K562 (cell line): Measurements from ENCODE around the gene CPT1B. TPM values are rescaled to one million over a fixed set of nuclear protein-coding genes. Genes with fewer than 3 reads are reported as not detected.

Experiments used
- ATAC-seq: fragments of 200-7000 bp; cut with Tn5 transposase; 3 replicates; pipeline ENCODE4 v1.9.1; 2020; ENCODE audit warnings: moderate library complexity
- BruUV-seq: library from RNA; stranded (reverse); fragments of 400-500 nt; replicated peaks from 2 replicates; lab custom pipeline; 2021; lab: Mats Ljungman, UMichigan
- CTCF ChIA-PET: fragments of 300-600 bp; formaldehyde crosslinking; extraction: SDS; loops from one replicate; lab custom pipeline; 2021; ENCODE audit warnings: low intra/inter-chr PET ratio; lab: Yijun Ruan, JAX
- POLR2A ChIA-PET: fragments of 300-600, 350-650 bp; sonication (Branson Sonifier 250); formaldehyde crosslinking; extraction: SDS; loops from one replicate; lab custom pipeline; 2021; ENCODE audit warnings: antibody characterized with exemption, inconsistent platforms; lab: Yijun Ruan, JAX
- DNase-seq, 4 experiments: peaks; one replicate each; pipeline versions ENCODE4 v3.0.0 to v3.0.0-alpha.2; 2011 to 2018; ENCODE audit warnings: low spot score in 3 of 4, mixed read lengths in 3 of 4; ENCODE audit errors: extremely low read depth in 1 of 4
- FAIRE-seq: peaks from 2 replicates; lab custom pipeline; 2011; peaks lifted over from hg19 to GRCh38; lab: Jason Lieb, UNC
- H2AFZ ChIP-seq: 2 replicates; pipeline ENCODE4 v1.6.0; 2011; ENCODE audit warnings: low read depth, low read length, control low read depth, inconsistent platforms
- H3K27ac ChIP-seq: fragments of 200-600 bp; 3 replicates; pipeline ENCODE4 v1.8.0; 2011; ENCODE audit warnings: low read depth, mild to moderate bottlenecking, control low read depth, inconsistent platforms, low read length, moderate library complexity, mixed read lengths; ENCODE audit errors: extremely low read depth
- H3K27me3 ChIP-seq, 2 experiments: fragments of 300-600 bp in 1 of 2; 2 replicates in 1 of 2; 3 replicates in 1 of 2; pipeline versions ENCODE4 v1.6.0 to v1.8.0; 2011; ENCODE audit warnings: inconsistent platforms in 2 of 2, low read length in 2 of 2, mild to moderate bottlenecking in 1 of 2, mixed read lengths in 1 of 2, moderate library complexity in 1 of 2; ENCODE audit not compliant: control insufficient read depth in 2 of 2, insufficient read depth in 2 of 2
- H3K36me3 ChIP-seq: fragments of 300-600 bp; 3 replicates; pipeline ENCODE4 v1.8.0; 2011; ENCODE audit warnings: mild to moderate bottlenecking, low read length, inconsistent platforms; ENCODE audit not compliant: control insufficient read depth, insufficient read depth
- H3K4me1 ChIP-seq, 2 experiments: fragments of 200-600 bp in 1 of 2; replicated peaks in 1 of 2; 2 replicates in 1 of 2; 3 replicates in 1 of 2; pipeline versions ENCODE4 v1.5.1 to v1.8.0; 2011; ENCODE audit warnings: inconsistent platforms in 2 of 2, low read length in 2 of 2, mild to moderate bottlenecking in 1 of 2, mixed read lengths in 1 of 2, moderate library complexity in 1 of 2; ENCODE audit not compliant: control insufficient read depth in 2 of 2, insufficient read depth in 2 of 2
- H3K4me2 ChIP-seq: 2 replicates; pipeline ENCODE4 v1.6.1; 2011; ENCODE audit warnings: low read length, control low read depth, inconsistent platforms, mixed read lengths; ENCODE audit not compliant: insufficient read depth
- H3K4me3 ChIP-seq: fragments of 200-600 bp; sonication (generic), shearing (Covaris generic); 2 replicates; pipeline ENCODE4 v1.5.1; 2016; ENCODE audit warnings: control low read depth, inconsistent platforms
- H3K79me2 ChIP-seq: fragments of 200-600 bp; 3 replicates; pipeline ENCODE4 v1.8.0; 2011; ENCODE audit warnings: low read length, inconsistent platforms; ENCODE audit not compliant: control insufficient read depth, insufficient read depth
- H3K9ac ChIP-seq, 2 experiments: 2 replicates each; pipeline versions ENCODE4 v1.6.0 to v1.6.1; 2011; ENCODE audit warnings: low read depth in 2 of 2, low read length in 2 of 2, control low read depth in 1 of 2, inconsistent platforms in 1 of 2, mild to moderate bottlenecking in 1 of 2, mixed read lengths in 1 of 2; ENCODE audit not compliant: insufficient read depth in 1 of 2
- H3K9me1 ChIP-seq: one replicate; pipeline ENCODE4 v1.6.0; 2011; ENCODE audit warnings: inconsistent platforms, mild to moderate bottlenecking, low read length, moderate library complexity; ENCODE audit not compliant: control insufficient read depth, insufficient read depth
- H3K9me3 ChIP-seq: replicated peaks from 2 replicates; pipeline ENCODE4 v1.5.1; 2011; ENCODE audit warnings: low read depth, low read length, inconsistent platforms; ENCODE audit not compliant: control insufficient read depth, insufficient read depth
- H4K20me1 ChIP-seq: replicated peaks from 2 replicates; pipeline ENCODE4 v1.6.1; 2011; ENCODE audit warnings: low read length, inconsistent platforms, mixed read lengths; ENCODE audit not compliant: control insufficient read depth, insufficient read depth
- ARHGAP35 ChIP-seq: fragments of 450-650 bp; IDR thresholded peaks from 2 replicates; pipeline ENCODE4 v1.6.1; 2018; ENCODE audit not compliant: partially characterized antibody
- ARID2 ChIP-seq: fragments of 450-650 bp; IDR thresholded peaks from 2 replicates; pipeline ENCODE4 v1.6.1; 2017; ENCODE audit warnings: antibody characterized with exemption, mild to moderate bottlenecking
- ATF7 ChIP-seq: fragments of 450-650 bp; IDR thresholded peaks from 2 replicates; pipeline ENCODE4 v1.7.1; 2014; ENCODE audit warnings: mild to moderate bottlenecking, moderate library complexity
- CXXC5 ChIP-seq: fragments of 250-450 bp; sonication (Bioruptor Pico); IDR thresholded peaks from 2 replicates; pipeline ENCODE4 v1.8.0; 2022; ENCODE audit warnings: inconsistent platforms, mild to moderate bottlenecking, moderate library complexity
- EP400 ChIP-seq: fragments of 450-650 bp; IDR thresholded peaks from 2 replicates; pipeline ENCODE4 v1.6.1; 2017; ENCODE audit warnings: antibody characterized with exemption, mild to moderate bottlenecking, moderate library complexity
- IRF1 ChIP-seq: sonication (generic); formaldehyde crosslinking; IDR thresholded peaks from 2 replicates; pipeline ENCODE4 v1.8.0; 2022; ENCODE audit warnings: missing genetic modification reagents, mild to moderate bottlenecking, borderline replicate concordance
- KLF16 ChIP-seq: IDR thresholded peaks from 2 replicates; pipeline ENCODE4 v1.6.1; 2016; ENCODE audit warnings: antibody characterized with exemption
- MAFG ChIP-seq: fragments of 450-650 bp; conservative IDR thresholded peaks from 2 replicates; pipeline ENCODE4 v1.6.1; 2016; ENCODE audit warnings: missing genetic modification characterization, missing compliant biosample characterization
- MTA3 ChIP-seq: fragments of 450-650 bp; formaldehyde crosslinking; IDR thresholded peaks from 2 replicates; pipeline ENCODE4 v1.6.1; 2017; ENCODE audit warnings: mild to moderate bottlenecking, borderline replicate concordance
- PURB ChIP-seq: sonication (generic); formaldehyde crosslinking; IDR thresholded peaks from 2 replicates; pipeline ENCODE4 v1.9.0; 2021; ENCODE audit warnings: low read depth, mild to moderate bottlenecking, missing genetic modification reagents
- SMAD4 ChIP-seq: fragments of 250-450 bp; sonication (Bioruptor Pico); conservative IDR thresholded peaks from 2 replicates; pipeline ENCODE4 v1.8.0; 2021; ENCODE audit warnings: inconsistent platforms, mild to moderate bottlenecking, moderate library complexity
- SMARCE1 ChIP-seq: fragments of 450-650 bp; IDR thresholded peaks from 2 replicates; pipeline ENCODE4 v1.7.1; 2016; ENCODE audit warnings: mild to moderate bottlenecking
- TCF7L2 ChIP-seq: fragments of 150-350 bp; IDR thresholded peaks from 2 replicates; pipeline ENCODE4 v1.6.1; 2016; ENCODE audit warnings: low read depth, mild to moderate bottlenecking, low read length, moderate library complexity
- ZBTB12 ChIP-seq: fragments of 250-450 bp; sonication (Bioruptor Pico); IDR thresholded peaks from 2 replicates; pipeline ENCODE4 v1.4.0; 2020
- ZKSCAN1 ChIP-seq: fragments of 150-350 bp; IDR thresholded peaks from 2 replicates; pipeline ENCODE4 v1.6.1; 2016; ENCODE audit warnings: low read depth, low read length
- ZNF75A ChIP-seq: fragments of 450-650 bp; formaldehyde crosslinking; IDR thresholded peaks from 2 replicates; pipeline ENCODE4 v1.4.0; 2020; ENCODE audit warnings: mild to moderate bottlenecking
- WGBS: fragments of 100-300 bp; shearing (Covaris generic); methylation state at CpG from one replicate; pipeline ENCODE4 v1.1.6; 2016; ENCODE audit warnings: low coverage, mixed read lengths; ENCODE audit not compliant: insufficient coverage; ENCODE audit errors: missing lambda C conversion rate; 5-methylcytosine and 5-hydroxymethylcytosine counted together
- in situ Hi-C: fragments of 300-500 bp; cut with MboI; formaldehyde crosslinking; loops from 4 replicates; pipeline ENCODE4 v1.15.0; 2018; ENCODE audit warnings: inconsistent platforms, mixed read lengths
- intact Hi-C: fragments of 100-400 bp; cut with micrococcal nuclease; formaldehyde crosslinking; loops from 2 replicates; pipeline ENCODE4 v1.14.2; 2022
- polyA plus RNA-seq, 8 experiments: library from polyadenylated mRNA; depleted of rRNA in 4 of 8; stranded (reverse) in 5 of 8; unstranded in 3 of 8; fragments of >200 nt; fragmentation: Nextera tagmentation in 2 of 8; fragmentation: Illumina TruSeq in 1 of 8; extraction: Ambion mirVana in 2 of 8; extraction: Trizol in 1 of 8; gene quantifications; 2 replicates each; pipeline versions ENCODE4 v1.2.1 to v1.2.3, GENCODE V29; 2011 to 2014; ENCODE audit warnings: inconsistent platforms in 1 of 8, missing spikeins in 1 of 8
- total RNA-seq, 7 experiments: library from RNA; depleted of rRNA in 6 of 7; stranded (reverse); fragments of >200 nt in 6 of 7; fragmentation: Illumina TruSeq in 2 of 7; extraction: Trizol in 2 of 7; gene quantifications; 2 replicates each; pipeline versions ENCODE4 v1.2.1 to v1.2.3, GENCODE V29; 2011 to 2021; ENCODE audit warnings: low replicate concordance in 1 of 7
- TF ChIP-seq, protein P1 (sequence below), 2 experiments: fragments of 450-650 bp in 1 of 2; sonication (generic) in 1 of 2; formaldehyde crosslinking in 1 of 2; IDR thresholded peaks in 1 of 2; conservative IDR thresholded peaks in 1 of 2; 2 replicates each; pipeline versions ENCODE4 v1.6.1 to v1.8.1; 2016 to 2023; ENCODE audit warnings: mild to moderate bottlenecking in 2 of 2, moderate library complexity in 2 of 2, inconsistent platforms in 1 of 2, missing genetic modification reagents in 1 of 2
- TF ChIP-seq, protein P2 (sequence below), 2 experiments: fragments of 450-650 bp; conservative IDR thresholded peaks; 2 replicates each; pipeline ENCODE4 v1.6.1; 2017; ENCODE audit warnings: mild to moderate bottlenecking in 2 of 2, moderate library complexity in 2 of 2

Gene CPT1B
- total and polyA plus RNA-seq, 9 of the 15 experiments (the other 6 are each of a cell fraction or from before 2014, with no cell fraction given), result 0.35 to 6.1 (median 2.6) TPM

DNA sequence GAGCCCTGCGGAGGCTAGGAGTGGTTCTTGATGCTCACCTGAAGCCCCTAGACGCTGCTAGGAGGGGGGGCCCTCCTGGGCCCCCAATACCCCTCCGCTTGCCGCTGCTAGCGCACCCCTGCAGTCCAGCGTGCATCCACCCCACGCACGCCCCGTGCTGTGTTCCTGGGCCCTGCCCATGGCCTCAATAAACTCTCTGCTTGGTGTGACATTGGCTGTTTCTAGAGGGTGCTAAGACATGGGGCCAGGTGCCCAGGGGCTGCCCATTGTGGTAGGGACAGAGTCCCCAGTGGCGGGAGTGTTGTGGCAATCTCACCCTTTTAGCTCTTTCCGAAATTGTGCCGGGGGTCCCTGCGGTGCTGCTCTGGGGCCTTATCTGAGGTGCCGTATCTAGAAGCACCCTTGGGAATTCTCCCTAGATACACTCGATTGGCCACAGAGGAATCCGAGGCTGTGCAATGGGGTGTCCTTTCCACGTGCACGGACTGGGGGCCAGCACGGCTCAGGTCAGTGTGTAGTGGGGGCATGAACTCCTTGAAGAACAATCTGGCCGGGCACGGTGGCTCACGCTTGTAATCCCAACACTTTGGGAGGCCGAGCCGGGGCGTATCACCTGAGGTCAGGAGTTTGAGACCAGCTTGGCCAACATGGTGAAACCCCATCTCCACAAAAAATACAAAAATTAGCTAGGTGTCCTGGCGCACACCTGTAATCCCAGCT lies 33.3 kb upstream of the CPT1B start:
- intact Hi-C loops, result no loop called here
- in situ Hi-C loops, result loop anchor here (5.0 kb wide), 1 partner anchor 34 kb away; the partner anchor contains the start of gene CPT1B
- no TSS peak for BruUV-seq
- H3K79me2 ChIP-seq, result no peaks in the 10 kb centered on the region
- POLR2A ChIA-PET, result no interaction called here
- CTCF ChIA-PET, result no interaction called here
- H3K27ac ChIP-seq, result no peak overlapping the region
- 8% methylated on average over 12 of the region's 26 CpGs for WGBS
- H3K4me1 ChIP-seq, result peaks cover 13 to 15% of the 10 kb centered on the region in 2 experiments; a peak in 4 of 5 replicates
- no peak overlapping the region for H3K4me2 ChIP-seq
- no peak for TF ChIP-seq ARHGAP35
- TF ChIP-seq MAFG (tag), result no peak
- no peak for TF ChIP-seq ZKSCAN1
- TF ChIP-seq EP400, result no peak
- TF ChIP-seq KLF16, result no peak
- TF ChIP-seq ZNF75A, result no peak
- TF ChIP-seq, protein P1, sequence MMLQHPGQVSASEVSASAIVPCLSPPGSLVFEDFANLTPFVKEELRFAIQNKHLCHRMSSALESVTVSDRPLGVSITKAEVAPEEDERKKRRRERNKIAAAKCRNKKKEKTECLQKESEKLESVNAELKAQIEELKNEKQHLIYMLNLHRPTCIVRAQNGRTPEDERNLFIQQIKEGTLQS (IDR thresholded peaks at IDR 0.05), result no peak
- TF ChIP-seq, protein P1 (CRISPR knock-in tag; conservative IDR thresholded peaks at IDR 0.05), result no peak
- no peak for TF ChIP-seq CXXC5 (CRISPR knock-in tag)
- TF ChIP-seq, protein P2, sequence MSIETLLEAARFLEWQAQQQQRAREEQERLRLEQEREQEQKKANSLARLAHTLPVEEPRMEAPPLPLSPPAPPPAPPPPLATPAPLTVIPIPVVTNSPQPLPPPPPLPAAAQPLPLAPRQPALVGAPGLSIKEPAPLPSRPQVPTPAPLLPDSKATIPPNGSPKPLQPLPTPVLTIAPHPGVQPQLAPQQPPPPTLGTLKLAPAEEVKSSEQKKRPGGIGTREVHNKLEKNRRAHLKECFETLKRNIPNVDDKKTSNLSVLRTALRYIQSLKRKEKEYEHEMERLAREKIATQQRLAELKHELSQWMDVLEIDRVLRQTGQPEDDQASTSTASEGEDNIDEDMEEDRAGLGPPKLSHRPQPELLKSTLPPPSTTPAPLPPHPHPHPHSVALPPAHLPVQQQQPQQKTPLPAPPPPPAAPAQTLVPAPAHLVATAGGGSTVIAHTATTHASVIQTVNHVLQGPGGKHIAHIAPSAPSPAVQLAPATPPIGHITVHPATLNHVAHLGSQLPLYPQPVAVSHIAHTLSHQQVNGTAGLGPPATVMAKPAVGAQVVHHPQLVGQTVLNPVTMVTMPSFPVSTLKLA (conservative IDR thresholded peaks at IDR 0.05), result no peak
- no peak for TF ChIP-seq MTA3
- no peak for TF ChIP-seq PURB (CRISPR knock-in tag)
- no peak for TF ChIP-seq SMAD4 (CRISPR knock-in tag)
- TF ChIP-seq IRF1 (CRISPR knock-in tag), result no peak
- TF ChIP-seq ZBTB12 (CRISPR knock-in tag), result no peak
- TF ChIP-seq SMARCE1, result no peak
- no peak for TF ChIP-seq TCF7L2
- no peak for TF ChIP-seq ATF7
- no peak for TF ChIP-seq ARID2
- DNase-seq (no peak), FAIRE-seq (no peak), ATAC-seq (no peak)
- no peaks in the 10 kb centered on the region for H3K36me3 ChIP-seq
- H3K9ac ChIP-seq, result no peak overlapping the region
- H4K20me1 ChIP-seq, result no peaks in the 10 kb centered on the region
- H3K9me3 ChIP-seq, result no peaks in the 10 kb centered on the region
- H3K9me1 ChIP-seq, result no peaks in the 10 kb centered on the region
- no peak overlapping the region for H2AFZ ChIP-seq
- peaks cover 18 to 50% of the 10 kb centered on the region in 2 experiments; a peak in 4 of 5 replicates for H3K27me3 ChIP-seq
- no peak overlapping the region for H3K4me3 ChIP-seq
